GM19239 (cell line): ENCODE results near the gene NEGR1.

Experiments
- DNase-seq: peaks from one replicate; pipeline ENCODE4 v3.0.0; 2011; ENCODE audit warnings: low spot score; ENCODE audit not compliant: insufficient read length
- FAIRE-seq: peaks from 2 replicates; lab custom pipeline; 2011; peaks lifted over from hg19 to GRCh38; lab: Jason Lieb, UNC

Gene NEGR1

GRCh38 chr1:72056516-72056915 is 225.8 kb downstream of the NEGR1 start:
- FAIRE-seq (no peak), DNase-seq (no peak)

GRCh38 chr1:72051538-72051937 is 230.8 kb downstream of the NEGR1 start:
- no peak for DNase-seq
- FAIRE-seq = no peak

GRCh38 chr1:72050551-72050950 is 231.8 kb downstream of the NEGR1 start:
- DNase-seq (no peak), FAIRE-seq (no peak)

DNA sequence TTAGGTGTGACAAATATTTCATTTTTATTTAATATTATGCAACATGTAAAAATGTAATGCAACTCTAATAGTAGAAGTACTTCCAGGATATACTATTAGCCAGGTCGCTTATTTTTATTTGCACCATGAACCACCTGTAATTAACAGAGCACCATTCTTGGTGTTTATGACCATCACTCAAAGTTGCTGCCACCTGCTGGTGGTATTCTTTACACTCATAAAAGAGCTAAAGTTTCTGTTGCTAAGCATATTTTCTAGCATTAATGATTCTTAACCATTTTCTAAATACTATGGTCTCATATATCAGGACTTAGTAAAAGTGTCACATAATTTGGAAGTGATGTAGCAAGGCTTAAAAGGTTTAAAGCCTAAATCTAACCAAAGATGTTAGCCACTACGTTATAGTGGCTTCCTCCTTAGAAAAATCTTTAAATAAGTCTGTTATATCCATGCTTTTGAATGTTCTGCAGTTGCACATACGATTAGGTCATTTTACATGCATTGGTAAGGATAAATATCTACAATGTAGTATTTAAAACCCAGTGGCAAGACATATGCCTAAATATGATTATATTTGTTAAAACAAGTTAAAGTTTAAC is 244.5 kb downstream of the NEGR1 start:
- no peak for DNase-seq
- no peak for FAIRE-seq

DNA sequence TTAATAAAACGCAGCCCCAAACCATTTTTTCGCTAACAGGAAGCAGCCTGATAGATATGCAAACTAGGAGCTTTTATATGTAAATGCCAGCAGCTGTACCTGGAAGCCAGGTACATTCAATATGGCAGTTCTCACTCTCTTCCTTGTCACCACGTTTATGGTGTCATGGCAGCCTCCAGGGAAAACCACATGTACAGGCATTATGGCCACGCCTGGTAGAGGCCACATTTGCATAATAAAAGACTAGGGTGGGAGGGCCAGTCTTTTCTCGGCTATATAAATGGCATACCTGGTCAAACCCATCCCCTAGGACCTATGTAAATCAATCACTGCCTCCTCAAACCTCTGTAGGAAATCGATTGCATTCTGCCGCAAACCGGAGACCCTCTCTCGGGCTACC is 247.5 kb downstream of the NEGR1 start:
- DNase-seq (no peak), FAIRE-seq (no peak)

- no peak for FAIRE-seq
These were observed 259.0 kb downstream of the NEGR1 start for GRCh38 chr1:72023063-72023930.

GRCh38 chr1:72018562-72018961 is 263.8 kb downstream of the NEGR1 start:
- DNase-seq = no peak
- FAIRE-seq = no peak

More at GRCh38 chr1:72023063-72023930, 259.0 kb downstream of the NEGR1 start:
- no peak for DNase-seq

DNA sequence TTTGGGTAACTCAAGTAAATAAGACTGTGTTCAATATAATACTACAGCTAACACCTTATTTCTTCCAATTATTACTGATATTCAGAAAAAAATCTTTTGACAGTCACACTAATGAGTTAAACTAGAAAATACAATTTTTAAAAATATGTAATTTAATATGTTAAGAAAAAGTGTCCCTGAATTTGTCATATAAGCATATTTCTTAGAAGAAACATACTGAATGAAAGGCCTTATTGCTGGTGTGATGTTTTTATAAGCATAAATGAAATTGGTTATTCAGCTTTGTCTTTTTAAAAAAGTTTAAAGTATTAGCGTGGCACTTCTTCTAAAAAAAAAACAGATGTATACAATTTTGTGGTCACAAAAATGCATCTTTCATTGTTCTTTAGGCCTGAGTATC is 267.3 kb downstream of the NEGR1 start:
- DNase-seq = no peak

DNA sequence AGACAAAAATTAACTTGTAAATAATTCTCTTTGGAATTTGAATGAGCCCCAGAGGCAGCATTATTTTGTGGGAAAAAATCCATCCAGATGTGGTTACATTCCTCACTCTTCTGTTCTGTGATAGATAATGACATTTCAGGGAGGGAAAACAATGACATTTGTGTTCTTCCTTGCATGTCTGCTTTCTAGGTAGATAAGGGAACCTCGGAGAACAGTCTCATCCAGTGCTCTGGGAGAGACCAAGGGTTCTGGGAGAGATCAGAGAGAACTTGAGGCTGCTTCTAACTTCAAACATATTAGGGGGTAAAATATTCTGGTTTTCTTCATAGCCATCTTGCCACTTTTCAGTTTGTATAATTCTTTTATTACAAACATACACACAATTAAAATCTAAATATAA is 269.2 kb downstream of the NEGR1 start:
- DNase-seq (no peak), FAIRE-seq (no peak)

More for the DNA sequence above, 267.3 kb downstream of the NEGR1 start:
- FAIRE-seq = no peak

DNA sequence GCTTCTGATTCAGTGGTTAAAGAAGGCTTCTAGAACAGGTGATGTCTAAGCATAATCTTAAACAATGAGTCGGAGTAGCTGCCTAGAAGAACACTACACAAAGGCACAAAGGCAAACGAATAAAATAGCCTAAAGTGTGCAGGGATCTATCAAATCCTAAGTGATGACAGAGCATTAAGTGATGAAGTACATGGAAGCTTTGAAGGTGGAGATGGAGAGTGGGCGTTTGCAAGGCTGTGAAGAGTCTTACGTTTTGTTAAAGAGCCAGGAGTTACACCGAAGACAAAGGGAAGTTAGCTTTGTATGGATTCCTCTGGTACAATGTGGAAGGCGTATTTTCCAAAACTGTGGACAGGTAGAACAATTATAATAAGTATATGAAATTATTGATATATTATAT is 270.6 kb downstream of the NEGR1 start:
- DNase-seq = no peak
- no peak for FAIRE-seq

- DNase-seq = no peak
- FAIRE-seq = no peak
These were observed 272.3 kb downstream of the NEGR1 start for GRCh38 chr1:72010094-72010431.

DNA sequence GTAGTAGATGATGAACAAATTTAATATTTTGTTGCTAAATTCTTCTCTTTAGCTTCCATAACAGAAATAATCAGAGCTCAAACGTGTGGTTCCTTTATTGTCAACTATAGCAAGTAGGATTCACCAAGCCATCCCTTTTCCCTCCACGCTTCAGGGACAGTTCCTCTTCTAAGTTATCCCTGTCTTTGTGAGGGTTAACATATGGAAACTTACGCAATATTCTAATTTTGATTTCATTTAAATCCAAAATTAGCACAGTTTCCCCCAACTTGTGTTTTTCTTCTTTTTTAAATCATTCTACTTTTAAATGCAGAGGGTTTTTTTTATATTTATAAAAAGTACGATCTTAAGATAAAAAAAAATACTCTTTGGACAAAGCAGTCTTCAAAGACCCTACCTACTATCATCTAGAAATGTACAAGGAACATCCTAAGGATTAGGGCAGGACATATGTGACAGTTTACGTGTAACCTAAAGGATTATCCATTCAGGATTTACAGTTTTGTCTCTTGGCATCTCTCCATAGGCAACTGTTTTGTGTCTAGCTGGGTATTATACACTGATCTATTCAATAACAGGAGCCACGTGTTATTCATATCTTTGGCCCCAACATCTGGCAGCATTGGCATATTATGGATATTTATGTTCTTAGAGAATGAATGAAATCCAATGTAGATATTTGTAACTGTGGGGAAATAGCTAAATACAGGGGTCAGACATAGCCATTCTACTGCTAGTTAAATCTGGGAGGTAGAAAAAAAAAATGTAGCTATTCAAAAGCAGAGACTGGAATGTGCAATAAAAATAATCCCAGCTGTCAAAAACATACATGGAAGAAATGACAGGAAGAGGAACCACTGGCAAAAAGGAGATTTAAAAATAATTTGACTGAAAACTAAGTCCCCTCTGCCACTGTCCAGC is 272.9 kb downstream of the NEGR1 start:
- FAIRE-seq = no peak
- DNase-seq = no peak

DNA sequence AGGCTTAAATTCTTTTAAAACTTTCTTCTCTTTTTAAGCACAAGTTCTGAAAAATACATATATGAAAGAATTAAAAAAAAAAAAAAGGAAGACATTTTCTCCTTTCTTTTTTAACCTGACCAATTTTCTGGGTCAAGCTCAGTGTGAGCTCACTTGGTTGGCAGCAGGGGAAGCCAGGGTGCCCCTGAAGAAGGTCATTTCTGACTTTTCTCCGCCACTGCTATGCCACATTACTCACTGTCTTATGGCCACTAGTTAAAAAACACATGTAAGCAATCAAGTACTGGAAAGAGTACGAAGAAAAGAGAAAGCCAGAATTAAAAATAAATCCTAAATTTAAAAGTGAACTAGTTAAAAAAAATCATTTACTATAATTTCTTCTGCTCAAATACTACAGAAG is 275.0 kb downstream of the NEGR1 start:
- FAIRE-seq = no peak

DNA sequence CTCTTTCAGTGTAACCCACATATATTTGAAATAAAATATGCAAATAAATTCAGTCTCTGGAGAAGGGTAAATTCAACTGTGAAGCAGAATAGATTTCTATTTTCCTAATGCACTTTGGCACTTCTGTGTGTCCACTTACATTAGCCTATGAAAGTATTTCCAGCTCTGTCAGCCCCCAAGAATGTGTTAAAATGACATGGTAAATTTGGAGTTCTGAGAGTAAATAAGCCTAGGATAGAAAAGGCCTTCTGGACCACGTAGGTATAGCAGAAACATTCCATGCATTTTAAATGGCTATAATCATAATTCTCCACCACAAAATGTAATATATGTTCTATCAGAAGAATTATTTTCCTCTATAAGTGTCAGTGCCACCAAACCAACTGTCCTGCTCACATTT is 276.2 kb downstream of the NEGR1 start:
- FAIRE-seq = no peak
- DNase-seq = no peak

More for the DNA sequence above, 275.0 kb downstream of the NEGR1 start:
- no peak for DNase-seq

DNA sequence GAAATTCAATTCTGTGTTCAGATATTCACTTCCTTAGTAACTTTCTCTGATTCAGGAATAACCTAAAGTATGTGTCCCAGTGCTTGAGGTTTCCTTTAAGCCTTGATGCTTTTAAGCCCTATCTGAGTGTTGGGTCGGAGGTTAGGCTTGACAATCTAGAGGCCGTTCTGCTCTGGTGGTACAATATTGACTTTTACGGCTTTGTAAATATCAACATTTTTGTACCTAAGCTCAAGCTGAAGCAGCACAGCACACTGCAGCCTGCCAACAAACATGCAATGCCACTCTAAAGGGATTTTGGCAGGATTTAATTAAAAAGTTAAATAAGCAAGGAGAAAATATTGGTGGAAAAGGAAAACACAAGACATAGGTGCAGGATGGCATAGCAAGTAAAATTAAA is 279.2 kb downstream of the NEGR1 start:
- FAIRE-seq (no peak), DNase-seq (no peak)

DNA sequence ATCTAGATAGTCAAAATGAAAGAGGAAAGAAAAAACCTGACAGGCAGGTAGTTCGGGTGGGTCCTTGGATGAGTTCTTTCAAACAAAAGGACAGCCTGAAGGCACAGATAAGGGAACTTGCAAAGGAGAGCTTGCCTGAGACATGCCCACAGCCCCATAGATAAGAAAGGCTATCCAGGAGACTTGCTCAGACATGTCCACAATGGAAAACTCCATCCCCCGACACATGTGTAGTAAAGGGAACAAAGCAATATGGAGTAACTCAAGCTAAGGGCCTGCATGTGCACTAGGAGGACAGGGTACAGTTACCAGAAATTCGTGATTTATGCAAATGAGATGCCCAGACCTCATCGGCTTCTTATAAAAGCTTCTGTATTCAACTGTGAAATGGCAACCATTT is 281.5 kb downstream of the NEGR1 start:
- FAIRE-seq (no peak), DNase-seq (no peak)

- no peak for DNase-seq
- no peak for FAIRE-seq
These were observed 287.7 kb downstream of the NEGR1 start for GRCh38 chr1:71994646-71995045.

DNA sequence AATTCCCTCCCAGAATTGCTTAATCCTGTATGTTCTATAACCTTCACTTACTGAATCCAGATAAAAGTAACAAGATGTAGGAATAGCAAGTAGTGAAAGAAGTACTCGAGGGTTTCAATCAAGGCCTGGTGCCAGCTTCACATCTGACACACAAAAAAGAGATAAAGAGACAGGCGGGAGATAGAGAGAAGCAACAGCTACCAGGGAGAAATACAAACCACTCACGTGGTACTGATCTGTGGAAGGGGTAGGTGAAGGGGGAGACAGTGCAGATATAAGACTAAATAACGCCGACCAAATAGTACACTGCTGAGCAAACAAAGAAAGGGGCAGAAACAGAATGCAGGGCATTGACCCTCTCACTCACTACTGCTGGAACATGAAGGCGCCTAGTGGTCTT is 295.2 kb downstream of the NEGR1 start:
- DNase-seq (no peak), FAIRE-seq (no peak)

- no peak for DNase-seq
- FAIRE-seq = no peak
These were observed 296.2 kb downstream of the NEGR1 start for GRCh38 chr1:71986160-71986559.

- FAIRE-seq (no peak), DNase-seq (no peak)
These were observed 301.8 kb downstream of the NEGR1 start for GRCh38 chr1:71980556-71980955.

DNA sequence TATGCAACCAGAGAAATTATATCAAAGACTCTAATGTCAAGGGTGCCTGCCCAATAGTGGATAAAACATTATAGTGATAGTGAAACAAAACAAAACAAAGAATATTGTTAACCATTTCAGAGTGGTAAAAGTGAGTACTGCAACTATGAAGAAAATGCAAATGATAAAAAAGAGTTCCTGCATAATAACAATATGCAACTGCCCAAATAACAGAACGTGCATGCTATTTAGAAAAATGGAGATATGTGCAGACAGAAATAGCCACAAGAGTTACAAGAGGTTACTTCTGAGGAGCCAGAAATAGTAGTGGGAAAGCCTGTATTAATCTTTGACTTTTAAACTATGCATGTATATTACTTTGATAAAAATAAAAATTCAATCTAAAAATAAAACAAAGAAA is 302.5 kb downstream of the NEGR1 start:
- DNase-seq (no peak), FAIRE-seq (no peak)
